Naive thymus-derived CD4-positive, alpha-beta T cell (primary cell): Measurements from ENCODE around the gene SIGLEC8. TPM values are rescaled to one million over a fixed set of nuclear protein-coding genes. Genes with fewer than 3 reads are reported as not detected.
A peak's percentile ranks its signal among the peaks of the same experiment; 100 is the strongest.

Source experiments
- ATAC-seq: fragments of 150-1000 bp; cut with Tn5 transposase; 2 replicates; pipeline ENCODE4 v1.10.0; 2021; ENCODE audit warnings: mild to moderate bottlenecking, moderate library complexity
- CTCF ChIA-PET: fragments of 350-600 bp; sonication (Branson Sonifier 250); formaldehyde crosslinking; loops from one replicate; lab custom pipeline; 2021; ENCODE audit warnings: antibody characterized with exemption; lab: Charles Lee
- POLR2A ChIA-PET: fragments of 350-600 bp; sonication (Branson Sonifier 250); formaldehyde crosslinking; loops from one replicate; lab custom pipeline; 2021; ENCODE audit warnings: antibody characterized with exemption, inconsistent platforms; lab: Charles Lee
- DNase-seq, 9 donors: peaks; one replicate each; pipeline versions ENCODE4 v3.0.0 to v3.0.0-alpha.2; 2020 to 2022; ENCODE audit warnings: mixed read lengths in 1 of 9
- H3K27ac ChIP-seq: one replicate; pipeline ENCODE4 v1.7.0; 2013; ENCODE audit warnings: mild to moderate bottlenecking, low read depth, low read length, moderate library complexity
- H3K27me3 ChIP-seq, 2 donors: one replicate each; pipeline ENCODE4 v1.7.0; 2013; ENCODE audit warnings: low read length in 2 of 2, mild to moderate bottlenecking in 2 of 2, moderate library complexity in 2 of 2; ENCODE audit not compliant: control insufficient read depth in 2 of 2, insufficient read depth in 2 of 2
- H3K36me3 ChIP-seq, 3 experiments: 1 replicate in 2 of 3; 2 replicates in 1 of 3; pipeline ENCODE4 v1.7.0; 2013; ENCODE audit warnings: low read length in 3 of 3, mild to moderate bottlenecking in 3 of 3, moderate library complexity in 1 of 3; ENCODE audit not compliant: insufficient read depth in 3 of 3, control insufficient read depth in 2 of 3
- H3K4me1 ChIP-seq, 2 donors: one replicate each; pipeline ENCODE4 v1.7.0; 2013; ENCODE audit warnings: low read length in 2 of 2, mild to moderate bottlenecking in 2 of 2, moderate library complexity in 1 of 2; ENCODE audit not compliant: control insufficient read depth in 2 of 2, insufficient read depth in 2 of 2
- H3K4me3 ChIP-seq: 2 replicates; pipeline ENCODE4 v1.7.0; 2013; ENCODE audit warnings: mild to moderate bottlenecking, low read length
- H3K9me3 ChIP-seq, 3 experiments: 1 replicate in 2 of 3; 2 replicates in 1 of 3; pipeline ENCODE4 v1.7.0; 2013; ENCODE audit warnings: low read length in 3 of 3; ENCODE audit not compliant: control insufficient read depth in 2 of 3
- H3K27ac Mint-ChIP-seq, 9 donors: one replicate each; pipeline ENCODE4 v1.8.0; 2020 to 2022; ENCODE audit warnings: mixed read lengths in 9 of 9, mild to moderate bottlenecking in 8 of 9, moderate library complexity in 5 of 9, inconsistent platforms in 2 of 9
- H3K27me3 Mint-ChIP-seq, 5 donors: one replicate each; pipeline ENCODE4 v1.8.0; 2021 to 2022; ENCODE audit warnings: mixed read lengths in 5 of 5, mild to moderate bottlenecking in 1 of 5
- H3K36me3 Mint-ChIP-seq, 5 donors: one replicate each; pipeline ENCODE4 v1.8.0; 2020 to 2022; ENCODE audit warnings: mixed read lengths in 5 of 5, mild to moderate bottlenecking in 3 of 5, inconsistent platforms in 1 of 5
- H3K4me1 Mint-ChIP-seq, 7 donors: one replicate each; pipeline ENCODE4 v1.8.0; 2020 to 2022; ENCODE audit warnings: mixed read lengths in 7 of 7, mild to moderate bottlenecking in 3 of 7, inconsistent platforms in 1 of 7
- H3K4me3 Mint-ChIP-seq, 10 donors: one replicate each; pipeline ENCODE4 v1.8.0; 2020 to 2022; ENCODE audit warnings: mild to moderate bottlenecking in 10 of 10, mixed read lengths in 10 of 10, moderate library complexity in 6 of 10, inconsistent platforms in 2 of 10
- H3K9me3 Mint-ChIP-seq, 11 donors: one replicate each; pipeline ENCODE4 v1.8.0; 2020 to 2022; ENCODE audit warnings: mixed read lengths in 11 of 11, mild to moderate bottlenecking in 4 of 11, inconsistent platforms in 1 of 11, moderate library complexity in 1 of 11
- intact Hi-C, 2 donors: fragments of 100-400 bp; cut with micrococcal nuclease; formaldehyde crosslinking; loops; one replicate each; pipeline ENCODE4 v1.15.1; 2023
- polyA plus RNA-seq, 2 donors: library from polyadenylated mRNA; unstranded; fragments of 300-500 nt; fragmentation: Illumina TruSeq; gene quantifications; one replicate each; pipeline ENCODE4 v1.2.3, GENCODE V29; 2021
- total RNA-seq, 6 experiments: library from RNA in 5 of 6; stranded (reverse) in 5 of 6; gene quantifications; 1 replicate in 5 of 6; 2 replicates in 1 of 6; pipeline ENCODE4 v1.2.3 and lab custom pipeline; 2021 to 2026

Gene SIGLEC8
- total and polyA plus RNA-seq, 7 experiments from 2014 or later, result not detected

DNA sequence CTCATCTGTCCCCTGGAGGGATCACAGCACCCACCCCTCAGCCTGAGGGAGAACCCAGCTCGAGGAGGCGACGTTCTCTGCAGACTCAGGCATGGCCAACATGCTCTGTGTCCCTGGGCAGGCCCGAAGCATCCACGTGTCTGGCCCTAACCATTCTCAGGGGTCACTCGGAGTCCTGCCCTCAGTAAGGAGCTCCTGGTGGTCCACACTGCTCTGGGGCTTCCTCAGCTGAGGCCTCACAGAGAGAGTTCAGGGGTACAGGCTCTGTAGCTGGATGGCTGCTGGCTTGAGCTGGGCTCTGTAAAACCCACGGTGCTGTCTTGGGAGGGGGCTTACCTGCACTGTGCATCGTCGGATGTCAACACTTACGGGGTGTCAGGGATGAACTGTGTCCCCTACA, 4.4 kb upstream of the SIGLEC8 start:
- POLR2A ChIA-PET, result no interaction called here
- H3K36me3 ChIP-seq, result no peaks in the 10 kb centered on the region
- CTCF ChIA-PET, result interaction anchor here (1.7 to 2.7 kb wide), 2 partner anchors 9 to 10 kb away, joined by 6 to 8 read pairs; no protein-coding TSS in a partner anchor
- H3K27ac ChIP-seq, result no peak overlapping the region
- no peak overlapping the region for H3K4me3 ChIP-seq
- H3K27me3 Mint-ChIP-seq, result peaks cover 23 to 57% (median 37%) of the 10 kb centered on the region in 5 donors
- H3K4me3 Mint-ChIP-seq, result peak overlapping the region in 1 of 10 donors; percentile 12
- peaks cover 0 to 3% (median 0%) of the 10 kb centered on the region in 11 donors for H3K9me3 Mint-ChIP-seq
- no peak overlapping the region for H3K27ac Mint-ChIP-seq
- DNase-seq (no peak), ATAC-seq (no peak)
- no peaks in the 10 kb centered on the region for H3K4me1 ChIP-seq
- H3K4me1 Mint-ChIP-seq, result peaks cover 0 to 10% (median 4%) of the 10 kb centered on the region in 7 donors
- no peaks in the 10 kb centered on the region for H3K27me3 ChIP-seq
- no peaks in the 10 kb centered on the region for H3K36me3 Mint-ChIP-seq
- intact Hi-C loops, result no loop called here
- H3K9me3 ChIP-seq, result no peaks in the 10 kb centered on the region

DNA sequence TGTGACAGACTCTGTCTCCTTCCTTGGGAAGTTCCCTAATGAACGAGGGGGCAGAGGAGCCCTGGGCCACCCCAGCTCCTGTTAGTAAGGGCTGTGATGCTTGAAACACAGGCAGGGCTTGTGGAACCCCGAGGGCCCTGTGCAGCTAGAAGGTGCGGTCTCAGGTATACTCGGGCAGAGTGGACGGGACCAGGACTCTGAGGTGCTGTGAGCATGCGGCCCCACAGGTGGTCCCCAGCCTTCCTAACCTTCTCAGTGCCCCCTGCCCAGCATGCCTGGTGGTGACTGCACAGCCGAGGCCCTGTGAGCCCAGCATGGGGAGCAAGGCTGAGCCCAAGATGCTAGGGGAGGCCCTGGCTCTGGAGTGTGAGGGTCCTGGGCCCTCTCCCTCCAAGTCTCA, 4.0 kb upstream of the SIGLEC8 start:
- POLR2A ChIA-PET, result no interaction called here
- Histone ChIP-seq H3K9me3 (no peaks in the 10 kb centered on the region), H3K27me3 (no peaks in the 10 kb centered on the region), H3K4me3 (no peak overlapping the region), H3K27ac (no peak overlapping the region), H3K4me1 (no peaks in the 10 kb centered on the region), H3K36me3 (no peaks in the 10 kb centered on the region)
- H3K27ac Mint-ChIP-seq, result no peak overlapping the region
- no peak overlapping the region for H3K4me3 Mint-ChIP-seq
- H3K9me3 Mint-ChIP-seq, result peaks cover 0 to 3% (median 0%) of the 10 kb centered on the region in 11 donors
- DNase-seq (no peak), ATAC-seq (no peak)
- no peaks in the 10 kb centered on the region for H3K36me3 Mint-ChIP-seq
- H3K27me3 Mint-ChIP-seq, result peaks cover 23 to 53% (median 37%) of the 10 kb centered on the region in 5 donors
- CTCF ChIA-PET, result interaction anchor here (1.7 to 2.7 kb wide), 2 partner anchors 9 to 11 kb away, joined by 6 to 8 read pairs; no protein-coding TSS in a partner anchor
- peaks cover 0 to 8% (median 4%) of the 10 kb centered on the region in 7 donors for H3K4me1 Mint-ChIP-seq
- intact Hi-C loops, result no loop called here

DNA sequence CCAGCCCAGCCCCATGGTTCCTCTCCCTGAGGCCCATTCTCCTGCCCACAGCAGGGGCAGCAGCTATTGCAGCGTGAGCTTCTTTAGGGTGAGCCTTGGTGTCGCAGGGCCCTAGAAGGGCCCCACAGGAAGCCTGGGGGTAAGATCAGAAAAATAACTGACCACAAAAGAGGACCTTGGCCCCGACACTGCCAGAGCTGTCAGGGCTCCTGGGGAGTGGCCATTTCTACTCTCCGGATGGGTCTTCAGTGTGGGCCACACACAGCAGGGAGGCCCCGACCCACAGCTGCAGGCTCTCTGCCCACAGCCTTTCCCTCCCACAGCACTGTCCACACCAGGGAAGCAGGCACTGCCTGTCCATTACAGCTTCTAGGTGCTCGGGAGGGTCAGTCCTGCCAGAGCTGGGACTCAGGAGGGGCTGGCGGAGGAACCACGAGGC, 3.5 kb upstream of the SIGLEC8 start:
- Histone ChIP-seq H3K4me1 (no peaks in the 10 kb centered on the region), H3K36me3 (no peaks in the 10 kb centered on the region), H3K27me3 (no peaks in the 10 kb centered on the region), H3K4me3 (no peak overlapping the region), H3K27ac (no peak overlapping the region), H3K9me3 (no peaks in the 10 kb centered on the region)
- ChIA-PET CTCF (interaction anchor here (1.7 to 2.7 kb wide), 2 partner anchors 10 to 11 kb away, joined by 6 to 8 read pairs; no protein-coding TSS in a partner anchor), POLR2A (no interaction called here)
- ATAC-seq (peak; percentile 81), DNase-seq (no peak)
- Mint-ChIP-seq H3K36me3 (no peaks in the 10 kb centered on the region), H3K4me1 (peaks cover 0 to 8% (median 4%) of the 10 kb centered on the region in 7 donors), H3K4me3 (no peak overlapping the region), H3K27me3 (peaks cover 23 to 49% (median 38%) of the 10 kb centered on the region in 5 donors), H3K9me3 (peaks cover 0 to 3% (median 0%) of the 10 kb centered on the region in 11 donors), H3K27ac (no peak overlapping the region)
- intact Hi-C loops, result no loop called here

DNA sequence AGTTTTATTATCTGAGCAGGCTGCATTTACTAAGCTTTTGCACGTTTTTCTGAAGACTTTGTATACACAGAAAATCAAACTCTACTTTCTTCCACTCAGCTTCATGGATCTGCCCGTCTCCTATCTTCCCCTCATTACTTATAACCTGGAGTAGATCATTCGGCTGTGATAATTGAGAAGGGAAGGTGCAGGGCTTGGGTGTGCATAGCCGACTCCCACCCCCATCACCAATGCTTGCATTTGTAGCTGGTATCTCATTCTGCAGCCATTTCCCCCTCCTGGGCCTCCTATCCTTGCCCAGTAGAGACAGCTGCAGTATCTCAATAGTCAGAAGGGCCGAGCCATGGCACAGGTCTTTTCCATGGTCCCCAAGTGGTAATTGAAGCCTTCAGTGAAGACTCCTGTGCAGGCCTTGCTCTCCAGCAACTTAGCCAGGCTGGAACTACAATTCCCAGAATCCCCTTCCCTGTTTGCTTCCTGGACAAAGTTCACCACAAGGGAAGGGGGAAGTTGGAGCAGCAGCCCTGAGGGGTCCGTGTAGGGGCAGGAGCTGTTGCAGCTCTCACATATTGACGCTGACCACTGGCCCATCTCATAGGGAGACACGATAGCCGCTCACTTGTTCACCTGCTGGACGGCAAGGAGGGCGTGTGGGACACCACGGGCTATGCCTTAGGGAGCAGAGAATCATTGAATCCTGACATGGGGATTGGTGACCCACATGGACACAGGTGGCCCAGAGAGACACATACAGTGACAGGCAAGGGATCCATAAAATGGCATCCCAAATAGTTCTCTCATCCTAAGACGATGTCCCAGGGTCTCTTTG, 2.1 kb upstream of the SIGLEC8 start:
- Histone ChIP-seq H3K27me3 (no peaks in the 10 kb centered on the region), H3K4me1 (no peaks in the 10 kb centered on the region), H3K9me3 (no peaks in the 10 kb centered on the region), H3K27ac (no peak overlapping the region), H3K4me3 (no peak overlapping the region), H3K36me3 (no peaks in the 10 kb centered on the region)
- Mint-ChIP-seq H3K27me3 (peaks cover 27 to 43% (median 41%) of the 10 kb centered on the region in 5 donors), H3K4me1 (peaks cover 0 to 8% (median 3%) of the 10 kb centered on the region in 7 donors), H3K36me3 (no peaks in the 10 kb centered on the region), H3K27ac (no peak overlapping the region), H3K4me3 (no peak overlapping the region), H3K9me3 (peaks cover 0 to 3% (median 0%) of the 10 kb centered on the region in 11 donors)
- intact Hi-C loops, result no loop called here
- ATAC-seq (no peak), DNase-seq (no peak)
- POLR2A ChIA-PET, result no interaction called here
- CTCF ChIA-PET, result interaction anchor here (2.7 kb wide), 1 partner anchor 11 kb away, joined by 8 read pairs; no protein-coding TSS in a partner anchor

DNA sequence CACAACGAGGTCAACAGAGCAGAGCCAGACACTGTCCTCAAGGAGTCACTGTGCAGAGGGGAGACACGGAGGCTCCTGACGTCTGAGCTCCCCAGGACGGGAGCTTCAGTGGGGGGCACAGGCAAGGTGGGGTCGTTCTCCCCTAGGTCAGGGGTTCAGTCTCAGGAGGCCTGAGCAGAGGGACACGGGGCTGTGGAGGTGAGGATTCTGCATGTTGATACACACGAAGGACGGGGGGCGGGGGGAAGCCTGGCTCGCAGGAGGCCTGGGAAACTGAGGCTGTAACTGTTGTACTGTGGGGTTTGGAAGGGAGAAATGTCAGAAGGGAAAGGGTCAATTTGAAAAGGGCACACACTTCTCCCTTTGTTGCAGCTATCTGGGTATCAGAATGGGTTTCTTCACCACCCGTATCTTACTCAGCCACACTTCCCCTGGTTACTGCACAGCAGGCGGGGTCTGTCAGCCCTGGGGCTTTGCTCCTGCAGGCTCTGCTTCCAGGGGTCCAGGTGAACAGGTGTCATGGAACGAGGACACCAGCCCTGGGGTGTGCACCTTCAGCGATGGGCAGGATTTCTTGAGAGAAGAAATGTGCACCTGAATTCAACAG, 748 bp upstream of the SIGLEC8 start:
- Mint-ChIP-seq H3K36me3 (no peaks in the 10 kb centered on the region), H3K9me3 (peaks cover 0 to 1% (median 0%) of the 10 kb centered on the region in 11 donors), H3K27ac (no peak overlapping the region), H3K4me1 (peaks cover 0 to 8% (median 3%) of the 10 kb centered on the region in 7 donors), H3K4me3 (no peak overlapping the region), H3K27me3 (peaks cover 21 to 31% (median 27%) of the 10 kb centered on the region in 5 donors)
- POLR2A ChIA-PET, result no interaction called here
- Histone ChIP-seq H3K4me3 (no peak overlapping the region), H3K9me3 (no peaks in the 10 kb centered on the region), H3K27me3 (no peaks in the 10 kb centered on the region), H3K36me3 (no peaks in the 10 kb centered on the region), H3K4me1 (no peaks in the 10 kb centered on the region), H3K27ac (no peak overlapping the region)
- CTCF ChIA-PET, result no interaction called here
- intact Hi-C loops, result no loop called here
- ATAC-seq (no peak), DNase-seq (no peak)

DNA sequence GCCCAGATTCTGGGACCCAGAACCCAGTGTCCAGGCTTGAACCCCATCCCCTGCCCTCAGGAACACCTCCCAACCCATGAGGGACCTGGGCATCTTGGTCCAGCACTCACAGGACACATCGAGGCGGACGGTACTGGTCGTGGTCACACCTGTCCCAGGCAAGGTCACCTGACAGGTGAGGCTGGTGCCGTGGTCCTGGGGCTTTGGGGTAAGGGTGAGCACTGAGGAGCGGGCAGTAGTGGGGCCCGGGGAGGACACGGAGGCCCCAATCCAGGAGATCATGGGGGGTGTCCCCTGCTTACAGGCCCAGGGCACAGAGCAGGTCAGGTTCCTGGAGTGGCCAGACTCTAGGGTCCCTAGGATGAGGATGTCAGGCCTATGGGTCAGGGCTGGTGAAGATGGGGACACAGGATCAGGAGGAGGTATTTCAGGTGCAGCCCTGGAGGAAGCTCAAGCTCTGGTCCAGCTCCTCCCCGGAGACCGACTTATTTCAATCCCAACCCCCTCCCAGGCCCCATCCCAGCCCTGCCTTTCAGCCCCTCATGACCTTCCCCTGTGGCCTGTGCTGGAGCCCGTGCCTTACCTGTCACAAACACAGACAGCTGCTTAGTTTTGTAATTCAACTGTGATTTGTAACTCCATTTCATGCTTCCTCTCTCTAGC, 772 bp downstream of the SIGLEC8 start:
- no peak overlapping the region for H3K4me3 ChIP-seq
- no peaks in the 10 kb centered on the region for H3K36me3 Mint-ChIP-seq
- peaks cover 0 to 1% (median 0%) of the 10 kb centered on the region in 11 donors for H3K9me3 Mint-ChIP-seq
- no peak for ATAC-seq
- ChIA-PET POLR2A (no interaction called here), CTCF (interaction anchor here (0.5 kb wide), 1 partner anchor 53 kb away, joined by 3 read pairs; no protein-coding TSS in a partner anchor)
- H3K36me3 ChIP-seq, result no peaks in the 10 kb centered on the region
- no peak overlapping the region for H3K27ac Mint-ChIP-seq
- no peaks in the 10 kb centered on the region for H3K9me3 ChIP-seq
- no peaks in the 10 kb centered on the region for H3K4me1 ChIP-seq
- H3K4me1 Mint-ChIP-seq, result peaks cover 0 to 4% (median 0%) of the 10 kb centered on the region in 7 donors
- peaks cover 11 to 25% (median 19%) of the 10 kb centered on the region in 5 donors for H3K27me3 Mint-ChIP-seq
- H3K27me3 ChIP-seq, result no peaks in the 10 kb centered on the region
- peak overlapping the region in 1 of 10 donors; percentile 5 for H3K4me3 Mint-ChIP-seq
- no peak for DNase-seq
- H3K27ac ChIP-seq, result no peak overlapping the region
- intact Hi-C loops, result no loop called here
